ENCODE results near the gene PDE11A. TPM values are rescaled to one million over a fixed set of nuclear protein-coding genes. Genes with fewer than 3 reads are reported as not detected.

Gene PDE11A
- total and polyA plus RNA-seq, 2 of the 13 experiments (the other 11 are each of a cell fraction or from before 2014, with no cell fraction given) = 1.2 to 1.7 TPM

DNA sequence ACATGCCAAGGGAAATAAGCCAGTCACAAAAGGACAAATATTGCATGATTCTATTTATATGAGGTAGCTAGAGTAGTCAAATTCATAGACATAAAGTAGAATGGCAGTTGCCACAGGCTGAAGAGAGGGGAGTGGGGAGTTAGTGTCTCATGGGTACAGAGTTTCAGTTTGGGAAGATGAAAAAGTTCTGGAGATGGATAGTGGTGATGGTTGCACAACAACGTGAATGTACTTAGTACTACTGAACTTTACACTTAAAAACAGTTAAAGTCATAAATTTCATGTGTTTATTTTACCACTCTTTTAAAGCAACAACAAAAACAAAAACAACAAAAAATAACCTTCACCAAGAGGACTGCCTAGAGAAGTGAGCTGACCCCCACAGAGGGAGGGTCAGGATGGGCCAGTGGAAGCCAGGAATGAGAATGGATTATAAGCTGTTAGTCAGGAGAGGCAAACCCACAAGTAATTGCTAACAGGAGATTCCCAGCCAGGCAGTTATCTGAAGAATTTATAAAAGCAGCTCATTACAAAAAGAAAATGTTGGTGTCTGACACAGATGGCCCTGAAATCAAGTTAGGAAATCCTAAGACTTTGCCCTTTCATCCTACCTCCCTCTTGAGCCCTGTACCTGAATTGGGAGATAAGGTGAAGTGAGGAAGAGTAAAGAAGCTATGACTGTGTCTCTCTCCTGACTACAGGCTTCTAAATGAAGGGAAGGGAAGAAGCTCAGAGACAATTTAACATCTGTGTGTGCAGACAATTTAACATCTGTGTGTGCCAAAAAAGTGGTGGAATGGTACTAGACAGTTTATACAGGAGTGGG is 263.4 kb downstream of the PDE11A start:
- CTCF ChIA-PET (ENCODE audit: low intra/inter-chr PET ratio, low total read pairs) = no interaction called here
- Histone ChIP-seq H3K4me3 (replicated peaks in 1 of 3; ENCODE audit: insufficient read depth in 1 of 3, low read depth in 2 of 3, low read length in 3 of 3) (no peak overlapping the region), H3K4me1 (ENCODE audit: insufficient read depth, low read length) (peaks cover 5% of the 10 kb centered on the region; the same call in 1 of the 2 replicates), H3K27ac (ENCODE audit: extremely low read length, insufficient read depth, low read length) (no peak overlapping the region), H3K79me2 (ENCODE audit: insufficient read depth, low read length) (no peaks in the 10 kb centered on the region), H3K9me3 (ENCODE audit: low read length) (no peaks in the 10 kb centered on the region), H4K20me1 (ENCODE audit: insufficient read depth, low read length) (no peaks in the 10 kb centered on the region), H3K36me3 (replicated peaks in 1 of 2; ENCODE audit: control insufficient read depth in 1 of 2, insufficient read depth in 2 of 2, low read length in 2 of 2) (no peaks in the 10 kb centered on the region), H2AFZ (ENCODE audit: low read length) (no peak overlapping the region), H3K4me2 (ENCODE audit: low read depth, low read length) (no peak overlapping the region), H3K9ac (ENCODE audit: insufficient read depth, low read depth, low read length) (no peak overlapping the region), H3K27me3 (ENCODE audit: control insufficient read depth in 1 of 2, insufficient read depth in 2 of 2, low read length in 2 of 2) (no peaks in the 10 kb centered on the region)
- POLR2A ChIA-PET = no interaction called here
- in situ Hi-C loops (cut with HindIII; ENCODE audit: extremely low pct_ligation_motif_present, low pct_unique_long_range_greater_than_20kb) = no loop called here
- ATAC-seq = no peak
- no TSS peak for BruUV-seq (replicated peaks)
- intact Hi-C loops (cut with micrococcal nuclease; ENCODE audit: unreplicated experiment) = no loop called here
- TF ChIP-seq ZNF775 (CRISPR knock-in tag; IDR thresholded peaks at IDR 0.05; ENCODE audit: borderline replicate concordance) (no peak), CEBPB (IDR thresholded peaks at IDR 0.05; ENCODE audit: borderline replicate concordance, low read depth, low read length) (peak; percentile 20; the same call in 1 of the 2 replicates)
- WGBS (ENCODE audit: low lambda C conversion rate) = 3% methylated on average over 1 of the region's 1 CpG
- DNase-seq (ENCODE audit: low spot score) = no peak
- FAIRE-seq = no peak

DNA sequence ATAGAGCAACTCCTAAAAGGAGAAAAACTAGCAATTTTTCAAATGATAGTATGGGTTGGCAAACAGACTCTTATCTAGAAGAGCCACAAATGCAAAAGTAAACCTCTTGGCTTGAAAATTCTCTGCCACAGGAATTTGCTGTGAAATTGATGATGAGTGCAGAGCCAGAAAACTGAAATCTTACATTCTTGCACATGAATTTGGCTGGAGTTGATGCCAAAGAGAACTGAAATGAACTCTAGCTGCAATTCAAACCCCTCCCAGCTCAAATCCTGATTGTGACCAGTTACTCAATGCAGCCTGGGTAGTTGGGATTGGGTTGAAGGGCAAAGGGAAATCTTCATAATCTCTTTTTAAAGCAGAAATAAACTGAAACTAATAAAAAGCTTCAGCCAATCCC is 266.6 kb downstream of the PDE11A start:
- in situ Hi-C loops (cut with HindIII; ENCODE audit: extremely low pct_ligation_motif_present, low pct_unique_long_range_greater_than_20kb) = no loop called here
- no peak for DNase-seq (ENCODE audit: low spot score)
- POLR2A ChIA-PET = no interaction called here
- H3K79me2 ChIP-seq (ENCODE audit: insufficient read depth, low read length) = no peaks in the 10 kb centered on the region
- no peaks in the 10 kb centered on the region for H3K27me3 ChIP-seq (ENCODE audit: control insufficient read depth in 1 of 2, insufficient read depth in 2 of 2, low read length in 2 of 2)
- no peak overlapping the region for H3K4me2 ChIP-seq (ENCODE audit: low read depth, low read length)
- no peak for FAIRE-seq
- no peaks in the 10 kb centered on the region for H3K36me3 ChIP-seq (replicated peaks in 1 of 2; ENCODE audit: control insufficient read depth in 1 of 2, insufficient read depth in 2 of 2, low read length in 2 of 2)
- H2AFZ ChIP-seq (ENCODE audit: low read length) = no peak overlapping the region
- intact Hi-C loops (cut with micrococcal nuclease; ENCODE audit: unreplicated experiment) = no loop called here
- H3K4me3 ChIP-seq (replicated peaks in 1 of 3; ENCODE audit: insufficient read depth in 1 of 3, low read depth in 2 of 3, low read length in 3 of 3) = no peak overlapping the region
- H3K9me3 ChIP-seq (ENCODE audit: low read length) = no peaks in the 10 kb centered on the region
- TF ChIP-seq SOX5 (CRISPR knock-in tag; IDR thresholded peaks at IDR 0.05; ENCODE audit: borderline replicate concordance) (no peak), NONO (IDR thresholded peaks at IDR 0.05) (no peak), NONO (CRISPR knock-in tag; conservative IDR thresholded peaks at IDR 0.05) (no peak), CBX2 (IDR thresholded peaks at IDR 0.05; ENCODE audit: low read depth, low read length) (no peak), CBX2 (CRISPR knock-in tag; IDR thresholded peaks at IDR 0.05; ENCODE audit: low read depth) (no peak), RXRA (CRISPR knock-in tag; IDR thresholded peaks at IDR 0.05) (no peak), RAD51 (IDR thresholded peaks at IDR 0.05; ENCODE audit: borderline replicate concordance) (no peak), ETV5 (CRISPR knock-in tag; IDR thresholded peaks at IDR 0.05; ENCODE audit: borderline replicate concordance) (no peak), HNF4G (IDR thresholded peaks at IDR 0.05; ENCODE audit: borderline replicate concordance, low read depth, low read length) (no peak), HNF4G (CRISPR knock-in tag; IDR thresholded peaks at IDR 0.05; ENCODE audit: borderline replicate concordance, low read depth) (no peak), U2AF2 (IDR thresholded peaks at IDR 0.05; ENCODE audit: low read depth, low read length) (no peak), ZNF780A (CRISPR knock-in tag; IDR thresholded peaks at IDR 0.05) (no peak), ZNF160 (CRISPR knock-in tag; IDR thresholded peaks at IDR 0.05) (no peak), ZKSCAN8 (CRISPR knock-in tag; IDR thresholded peaks at IDR 0.05; ENCODE audit: borderline replicate concordance) (no peak), ZNF230 (CRISPR knock-in tag; IDR thresholded peaks at IDR 0.05) (no peak), SATB2 (CRISPR knock-in tag; IDR thresholded peaks at IDR 0.05) (no peak), ZNF549 (CRISPR knock-in tag; IDR thresholded peaks at IDR 0.05) (no peak), JUND (CRISPR knock-in tag; IDR thresholded peaks at IDR 0.05) (no peak)
- TF ChIP-seq, protein P1, sequence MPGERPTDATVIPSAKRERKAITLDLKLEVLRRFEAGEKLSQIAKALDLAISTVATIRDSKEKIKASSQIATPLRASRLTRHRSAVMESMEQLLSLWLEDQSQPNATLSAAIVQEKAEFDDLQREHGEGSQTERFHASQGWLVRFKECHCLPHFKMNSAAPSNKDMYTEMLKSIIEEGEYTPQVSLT (CRISPR knock-in tag; IDR thresholded peaks at IDR 0.05; ENCODE audit: borderline replicate concordance, low read depth) = no peak
- CTCF ChIA-PET (ENCODE audit: low intra/inter-chr PET ratio, low total read pairs) = no interaction called here
- no peak overlapping the region for H3K9ac ChIP-seq (ENCODE audit: insufficient read depth, low read depth, low read length)
- BruUV-seq (replicated peaks) = no TSS peak
- no peaks in the 10 kb centered on the region for H4K20me1 ChIP-seq (ENCODE audit: insufficient read depth, low read length)
- H3K27ac ChIP-seq (ENCODE audit: extremely low read length, insufficient read depth, low read length) = no peak overlapping the region
- H3K4me1 ChIP-seq (ENCODE audit: insufficient read depth, low read length) = peaks cover 5% of the 10 kb centered on the region; the same call in 1 of the 2 replicates
- ATAC-seq = no peak
